LNCAP (cell line): ENCODE data around the gene NRGN.

Experiments
- CTCF ChIP-seq: fragments of 450-650 bp; IDR thresholded peaks from 2 replicates; pipeline ENCODE4 v1.5.1; 2017; ENCODE audit warnings: mild to moderate bottlenecking

NRGN gene

GRCh38 chr11:124788521-124788920 lies 48.8 kb downstream of the NRGN start:
- no peak for TF ChIP-seq CTCF

- no peak for TF ChIP-seq CTCF
Observed at GRCh38 chr11:124791626-124792341, 52.0 kb downstream of the NRGN start.

DNA sequence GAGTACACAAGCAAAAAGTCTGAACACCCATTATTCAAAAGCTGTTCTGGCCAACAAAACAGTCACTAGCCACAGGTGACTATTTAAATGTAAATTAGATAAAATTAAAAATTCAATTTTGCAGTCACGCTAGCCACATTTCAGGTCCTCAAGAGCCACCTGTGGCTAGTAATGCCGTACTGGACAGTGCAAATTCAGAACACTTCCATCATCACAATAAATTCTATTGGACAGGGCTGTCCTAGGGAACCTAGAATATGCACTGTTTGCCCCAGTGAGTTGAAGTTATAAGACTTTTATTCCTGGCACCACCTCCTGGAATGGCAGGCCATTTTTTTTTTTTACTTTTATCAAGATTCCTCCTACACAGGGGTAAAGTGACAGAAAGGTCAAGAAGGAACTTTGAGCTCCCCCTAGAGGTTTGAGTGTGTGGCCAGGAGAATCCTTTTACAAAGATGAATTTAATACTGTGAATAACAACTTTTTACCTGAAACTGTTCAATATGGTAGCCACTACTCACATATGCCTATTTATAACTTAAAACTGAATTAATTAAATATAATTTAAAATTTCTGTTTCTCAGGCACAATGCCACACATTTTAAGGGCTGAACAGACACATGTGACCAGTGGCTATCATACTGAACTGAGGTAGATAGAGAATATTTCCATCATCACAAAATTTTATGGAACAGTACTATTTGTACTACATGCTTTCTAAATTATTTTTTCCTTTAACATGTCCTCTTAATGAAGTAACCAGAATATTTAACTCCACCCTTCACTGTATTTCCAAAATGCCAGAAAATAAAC lies 53.9 kb downstream of the NRGN start:
- peak; percentile 87 for TF ChIP-seq CTCF

GRCh38 chr11:124796312-124796711 lies 56.6 kb downstream of the NRGN start:
- TF ChIP-seq CTCF, result no peak
